ENCODE results near the gene TERT.
"Not testable (repeated sequence)": the region's sequence is repeated elsewhere in the genome, so short reads cannot be mapped to it uniquely, and the experiment has no call there.

The TERT gene

DNA sequence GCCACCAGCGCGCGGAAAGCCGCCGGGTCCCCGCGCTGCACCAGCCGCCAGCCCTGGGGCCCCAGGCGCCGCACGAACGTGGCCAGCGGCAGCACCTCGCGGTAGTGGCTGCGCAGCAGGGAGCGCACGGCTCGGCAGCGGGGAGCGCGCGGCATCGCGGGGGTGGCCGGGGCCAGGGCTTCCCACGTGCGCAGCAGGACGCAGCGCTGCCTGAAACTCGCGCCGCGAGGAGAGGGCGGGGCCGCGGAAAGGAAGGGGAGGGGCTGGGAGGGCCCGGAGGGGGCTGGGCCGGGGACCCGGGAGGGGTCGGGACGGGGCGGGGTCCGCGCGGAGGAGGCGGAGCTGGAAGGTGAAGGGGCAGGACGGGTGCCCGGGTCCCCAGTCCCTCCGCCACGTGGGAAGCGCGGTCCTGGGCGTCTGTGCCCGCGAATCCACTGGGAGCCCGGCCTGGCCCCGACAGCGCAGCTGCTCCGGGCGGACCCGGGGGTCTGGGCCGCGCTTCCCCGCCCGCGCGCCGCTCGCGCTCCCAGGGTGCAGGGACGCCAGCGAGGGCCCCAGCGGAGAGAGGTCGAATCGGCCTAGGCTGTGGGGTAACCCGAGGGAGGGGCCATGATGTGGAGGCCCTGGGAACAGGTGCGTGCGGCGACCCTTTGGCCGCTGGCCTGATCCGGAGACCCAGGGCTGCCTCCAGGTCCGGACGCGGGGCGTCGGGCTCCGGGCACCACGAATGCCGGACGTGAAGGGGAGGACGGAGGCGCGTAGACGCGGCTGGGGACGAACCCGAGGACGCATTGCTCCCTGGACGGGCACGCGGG, at the start of gene TERT:
Gene TERT, minus strand, starts transcription at position 234 of the 815 bp plus-strand sequence. Its CDS starts 79 bp downstream, at position 155.
- DNase-seq (ENCODE audit: extremely low read depth in 1 of 2, low read depth in 1 of 2), result peak; percentile 39 to 63

DNA sequence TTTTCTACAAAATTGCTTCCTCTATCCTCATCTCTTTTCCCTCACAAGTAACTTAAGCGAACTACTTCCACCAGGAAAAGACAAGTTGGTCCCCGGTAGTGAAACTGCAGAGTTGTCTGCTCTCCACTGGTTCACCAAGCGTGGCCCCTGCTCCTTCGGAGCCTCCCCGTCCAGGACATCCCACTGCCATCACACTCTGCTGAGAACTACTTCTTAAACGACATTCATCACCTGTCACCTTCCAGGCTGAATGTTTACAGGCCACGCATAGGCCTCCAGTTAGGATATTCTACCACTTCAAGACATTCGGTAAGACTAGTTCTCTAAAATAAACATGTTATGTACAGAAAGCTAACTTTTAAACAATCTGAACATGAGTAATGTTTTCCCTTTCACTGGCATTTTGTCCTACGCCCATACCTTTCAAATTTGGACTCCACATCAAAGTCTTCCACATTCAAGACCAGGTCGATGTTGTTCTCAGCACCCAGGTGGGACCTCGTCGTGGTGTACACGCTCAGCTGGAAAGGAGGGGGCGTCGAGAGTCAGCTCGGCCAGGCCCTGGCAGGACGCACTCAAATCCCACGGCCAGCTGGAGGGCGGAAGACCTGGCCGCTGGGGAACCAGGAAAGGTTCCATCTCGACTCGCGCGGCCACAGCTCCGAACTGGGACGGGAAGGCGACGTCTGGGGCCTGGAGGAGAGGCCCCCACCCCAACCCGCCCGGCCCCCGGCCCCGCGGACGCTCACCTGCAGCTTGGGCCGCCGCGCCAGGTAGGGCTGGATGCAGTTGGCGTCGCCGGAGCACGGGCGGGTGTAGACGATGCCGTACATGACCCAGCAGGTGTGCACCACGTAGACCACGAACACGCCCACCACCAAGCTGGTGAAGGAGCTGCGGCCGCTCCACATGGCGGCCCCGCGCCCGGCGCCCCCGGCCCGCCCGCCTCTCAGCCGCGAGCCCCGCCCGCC, 49.3 kb upstream of the TERT start:
- no peak for DNase-seq (ENCODE audit: extremely low read depth in 1 of 2, low read depth in 1 of 2)

DNA sequence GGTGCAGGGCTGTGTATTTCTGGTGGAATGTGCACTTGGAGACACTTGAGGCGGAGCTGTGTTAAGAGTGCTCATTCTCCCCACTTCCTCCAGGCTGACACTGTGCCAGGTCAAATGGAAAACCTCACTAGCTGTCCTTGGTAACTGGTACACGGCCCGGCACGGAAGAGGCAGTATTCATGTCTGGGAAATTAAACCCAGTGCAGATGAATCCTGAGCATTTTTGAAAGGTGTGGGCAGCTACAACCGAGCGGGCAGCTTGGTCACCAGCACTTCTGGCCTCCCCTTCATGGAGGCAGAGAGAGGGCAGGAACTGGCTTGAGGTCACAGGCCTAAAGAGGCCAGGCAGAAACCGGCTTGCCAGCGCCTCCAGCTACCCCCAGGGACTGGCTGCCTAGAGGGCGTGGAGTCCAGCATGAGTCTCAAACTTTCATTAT, 48.5 kb upstream of the TERT start:
- no peak for DNase-seq (ENCODE audit: extremely low read depth in 1 of 2, low read depth in 1 of 2)

DNA sequence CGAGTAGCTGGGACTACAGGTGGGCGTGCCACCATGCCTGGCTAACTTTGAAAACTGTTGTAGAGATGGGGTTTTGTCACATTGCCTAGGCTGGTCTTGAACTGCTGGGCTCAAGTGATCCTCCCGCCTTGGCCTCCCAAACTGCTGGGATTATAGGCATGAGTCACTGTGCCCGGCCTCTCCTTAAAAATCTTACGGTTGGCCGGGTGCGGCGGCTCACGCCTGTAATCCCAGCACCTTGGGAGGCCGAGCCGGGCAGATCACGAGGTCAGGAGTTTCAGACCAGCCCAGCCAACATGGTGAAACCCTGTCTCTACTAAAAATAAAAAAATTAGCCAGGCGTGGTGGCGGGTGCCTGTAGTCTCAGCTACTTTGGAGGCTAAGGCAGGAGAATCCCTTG, 47.8 kb upstream of the TERT start:
- not testable (repeated sequence) for DNase-seq (ENCODE audit: extremely low read depth in 1 of 2, low read depth in 1 of 2)

DNA sequence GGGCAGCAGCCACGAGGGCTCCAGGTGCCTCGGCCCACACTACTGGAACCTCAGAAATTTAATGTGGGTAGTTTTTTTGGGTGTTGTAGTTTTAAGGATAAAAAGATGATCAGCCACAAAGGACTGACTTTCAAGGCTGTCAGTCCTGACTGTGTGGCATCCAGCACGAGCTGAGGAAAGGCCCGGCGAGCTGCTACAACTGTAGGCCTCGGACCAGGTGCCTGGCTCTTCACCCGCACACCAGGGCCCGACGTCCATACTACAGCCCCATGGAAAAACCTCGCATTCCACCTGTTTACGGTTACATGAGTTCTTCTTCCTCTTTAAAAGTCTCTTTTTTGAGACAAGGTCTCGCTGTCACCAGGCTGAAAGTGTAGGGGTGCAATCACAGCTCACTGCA, 47.4 kb upstream of the TERT start:
- DNase-seq (ENCODE audit: extremely low read depth in 1 of 2, low read depth in 1 of 2), result no peak

DNA sequence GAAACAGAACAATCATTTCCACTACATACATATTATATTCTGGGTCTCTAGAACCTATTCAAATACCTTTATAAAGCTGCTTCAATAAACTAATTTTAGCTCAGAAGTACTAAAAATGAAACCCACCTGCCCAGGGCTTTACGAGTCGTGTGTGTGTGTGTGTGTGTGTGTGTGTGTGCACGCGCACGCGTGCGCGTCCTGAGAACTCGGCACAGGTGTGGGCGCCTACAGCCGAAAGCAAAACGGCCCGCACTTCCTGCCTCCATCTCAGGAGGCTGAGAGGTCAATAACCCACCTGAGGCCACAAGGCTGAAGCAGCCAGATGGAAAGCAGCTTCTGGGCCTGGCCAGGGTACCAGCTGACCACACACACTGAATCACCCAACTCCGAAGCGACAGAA, 47.0 kb upstream of the TERT start:
- DNase-seq (ENCODE audit: extremely low read depth in 1 of 2, low read depth in 1 of 2), result no peak

DNA sequence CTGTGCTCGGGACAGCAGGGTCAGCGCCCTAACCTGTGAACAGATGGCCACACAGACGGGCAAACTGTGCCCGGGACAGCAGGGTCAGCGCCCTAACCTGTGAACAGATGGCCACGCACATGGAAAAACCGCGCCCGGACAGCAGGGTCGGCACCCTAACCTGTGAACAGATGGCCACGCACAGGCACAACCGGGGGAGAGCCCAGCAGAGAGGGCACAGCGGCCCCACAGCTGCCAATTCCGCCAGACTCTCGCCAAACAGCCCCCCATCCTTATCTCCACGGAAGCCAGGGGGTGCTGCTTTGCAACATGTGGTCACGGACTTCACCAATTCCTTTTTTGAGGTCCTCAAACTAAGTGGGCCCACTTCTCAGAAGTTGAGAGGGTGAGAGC, 44.9 kb upstream of the TERT start:
- DNase-seq (ENCODE audit: extremely low read depth in 1 of 2, low read depth in 1 of 2), result not testable (repeated sequence)

DNA sequence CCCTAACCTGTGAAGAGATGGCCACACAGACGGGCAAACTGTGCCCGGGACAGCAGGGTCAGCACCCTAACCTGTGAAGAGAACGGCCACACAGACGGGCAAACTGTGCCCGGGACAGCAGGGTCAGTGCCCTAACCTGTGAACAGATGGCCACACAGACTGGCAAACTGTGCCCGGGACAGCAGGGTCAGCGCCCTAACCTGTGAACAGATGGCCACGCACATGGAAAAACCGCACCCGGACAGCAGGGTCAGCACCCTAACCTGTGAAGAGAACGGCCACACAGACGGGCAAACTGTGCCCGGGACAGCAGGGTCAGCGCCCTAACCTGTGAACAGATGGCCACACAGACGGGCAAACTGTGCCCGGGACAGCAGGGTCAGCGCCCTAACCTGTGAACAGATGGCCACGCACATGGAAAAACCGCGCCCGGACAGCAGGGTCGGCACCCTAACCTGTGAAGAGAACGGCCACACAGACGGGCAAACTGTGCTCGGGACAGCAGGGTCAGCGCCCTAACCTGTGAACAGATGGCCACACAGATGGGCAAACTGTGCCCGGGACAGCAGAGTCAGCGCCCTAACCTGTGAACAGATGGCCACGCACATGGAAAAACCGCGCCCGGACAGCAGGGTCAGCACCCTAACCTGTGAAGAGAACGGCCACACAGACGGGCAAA, 44.4 kb upstream of the TERT start:
- DNase-seq (ENCODE audit: extremely low read depth in 1 of 2, low read depth in 1 of 2), result not testable (repeated sequence)

DNA sequence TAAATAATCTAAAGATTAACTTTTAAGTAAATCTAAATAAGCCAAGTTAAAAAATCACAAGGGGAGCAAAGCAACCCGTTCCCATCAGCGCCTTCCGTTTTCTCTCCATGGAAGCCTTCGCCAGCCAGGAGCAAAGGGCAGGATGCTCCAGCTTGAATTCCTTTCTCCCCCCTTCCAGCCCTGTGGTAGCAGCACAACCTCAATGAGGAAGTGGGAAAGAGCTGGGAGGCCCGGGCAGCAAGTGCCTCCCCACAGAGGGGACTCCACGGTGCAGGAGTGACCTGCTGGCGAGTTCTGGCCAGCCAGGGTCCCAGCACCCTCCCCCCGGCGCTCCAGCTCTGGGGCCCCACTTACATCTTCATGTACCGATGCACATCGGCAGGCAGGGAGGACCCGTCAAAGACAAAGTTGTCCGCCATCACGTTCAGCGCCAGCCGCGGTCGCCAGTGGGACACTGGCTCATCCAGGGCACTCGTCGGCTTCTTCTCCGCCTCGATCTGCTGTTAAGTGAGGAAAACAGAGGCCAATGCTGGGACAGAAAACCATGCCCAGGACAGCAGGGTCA, 43.7 kb upstream of the TERT start:
- DNase-seq (ENCODE audit: extremely low read depth in 1 of 2, low read depth in 1 of 2), result no peak

DNA sequence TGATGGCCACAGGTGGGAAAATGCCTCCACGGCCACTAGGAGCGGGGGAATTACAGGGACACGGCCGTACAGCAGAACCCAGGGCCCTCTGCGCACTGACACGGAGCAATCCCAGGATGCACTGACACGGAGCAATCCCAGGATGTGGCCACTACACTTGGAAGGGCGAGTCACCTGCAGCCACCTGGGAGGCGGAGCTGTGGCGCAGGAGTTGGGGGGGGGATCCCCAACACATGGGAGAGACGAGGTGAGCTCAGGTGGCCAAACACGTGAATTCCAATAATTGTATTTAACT, 43.3 kb upstream of the TERT start:
- no peak for DNase-seq (ENCODE audit: extremely low read depth in 1 of 2, low read depth in 1 of 2)

DNA sequence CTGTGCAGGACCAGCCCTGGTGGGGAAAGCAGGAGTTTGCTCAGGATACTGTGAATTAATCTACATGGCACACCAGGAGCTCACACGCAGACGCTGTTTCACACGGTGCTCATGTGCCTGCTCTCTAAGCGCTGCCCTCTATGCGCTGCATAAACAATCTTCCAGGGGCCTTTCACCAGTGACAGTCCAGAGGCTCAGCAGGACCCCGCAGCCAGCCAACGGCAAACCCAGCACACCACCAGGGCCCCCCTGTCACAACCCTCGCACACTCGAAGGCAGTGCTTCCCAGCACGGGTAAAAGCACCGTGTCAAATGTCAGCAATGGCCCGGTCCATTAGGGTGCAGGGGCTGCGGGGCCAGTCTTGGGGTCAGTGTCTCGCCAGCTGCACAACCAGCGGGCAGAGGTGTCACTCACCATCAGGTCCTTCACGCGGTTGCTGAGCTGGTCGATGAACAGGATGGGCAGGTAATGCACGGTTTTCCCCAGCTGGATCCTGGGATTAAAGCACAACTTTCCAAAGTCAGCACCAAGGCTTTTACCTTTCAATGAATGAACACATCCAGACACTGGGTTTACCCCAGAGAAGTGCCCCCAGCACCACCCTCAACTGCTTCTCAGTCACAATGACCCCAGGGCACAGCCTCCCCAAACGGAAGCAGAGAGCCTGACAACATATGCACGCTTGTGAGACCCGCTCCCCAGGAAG, 42.8 kb upstream of the TERT start:
- DNase-seq (ENCODE audit: extremely low read depth in 1 of 2, low read depth in 1 of 2), result no peak

DNA sequence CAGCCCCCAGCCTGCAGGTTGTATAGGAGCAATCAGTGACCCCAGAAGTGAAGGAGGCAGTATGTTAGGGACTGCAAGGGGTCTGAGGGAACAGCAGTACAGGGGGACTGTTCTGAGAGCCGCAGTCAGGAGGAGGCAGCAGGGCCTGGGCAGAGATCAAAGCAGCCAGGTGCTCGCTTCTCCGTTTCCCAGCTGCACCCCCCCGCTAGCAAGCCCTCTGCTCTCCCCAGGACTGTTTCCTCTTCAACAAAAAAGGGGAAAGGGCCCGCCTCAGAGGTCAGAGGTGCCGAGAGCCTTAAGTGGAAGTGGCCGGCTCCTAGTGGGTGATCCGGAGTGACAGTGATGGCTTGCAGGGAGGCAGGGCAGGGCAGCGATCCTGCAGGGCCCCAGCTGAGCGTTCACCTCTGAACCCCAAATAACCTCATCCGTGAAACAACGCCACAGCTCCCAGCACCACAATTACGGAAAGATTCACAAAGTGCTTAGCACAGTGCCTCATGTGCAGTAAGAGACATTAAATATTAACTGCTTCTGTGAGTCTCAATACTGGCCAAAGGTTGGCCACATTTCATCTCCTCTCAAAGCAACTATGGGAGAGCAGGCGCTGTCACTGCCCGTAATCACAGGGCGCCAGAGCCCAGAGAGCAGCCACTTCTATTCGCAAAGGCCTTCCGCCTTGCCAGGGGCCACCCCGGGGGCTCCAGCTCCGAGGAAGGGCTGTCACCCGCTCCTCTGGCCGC, 42.1 kb upstream of the TERT start:
- DNase-seq (ENCODE audit: extremely low read depth in 1 of 2, low read depth in 1 of 2), result no peak

DNA sequence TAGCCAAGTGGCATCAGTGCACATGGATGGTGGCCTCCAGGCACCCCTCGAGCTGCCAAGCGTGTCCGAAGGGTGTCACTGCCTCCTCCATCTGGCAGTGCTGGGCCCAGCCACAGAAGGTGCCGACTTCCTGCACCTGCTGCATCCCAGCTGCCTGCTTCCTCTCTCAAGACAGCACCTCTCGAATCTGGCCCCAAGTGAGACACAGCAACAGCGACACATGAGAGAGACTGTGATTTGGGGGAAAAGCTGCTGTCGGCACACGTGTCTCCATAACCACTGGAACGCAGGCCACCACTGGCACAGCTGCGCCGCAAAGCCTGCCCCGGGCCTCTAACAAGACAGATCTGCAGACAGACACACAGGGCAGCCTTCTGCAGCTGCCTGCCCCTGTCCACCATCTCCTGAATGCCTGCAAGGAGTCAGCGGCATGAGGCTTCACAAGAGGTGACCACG, 41.3 kb upstream of the TERT start:
- DNase-seq (ENCODE audit: extremely low read depth in 1 of 2, low read depth in 1 of 2), result no peak

DNA sequence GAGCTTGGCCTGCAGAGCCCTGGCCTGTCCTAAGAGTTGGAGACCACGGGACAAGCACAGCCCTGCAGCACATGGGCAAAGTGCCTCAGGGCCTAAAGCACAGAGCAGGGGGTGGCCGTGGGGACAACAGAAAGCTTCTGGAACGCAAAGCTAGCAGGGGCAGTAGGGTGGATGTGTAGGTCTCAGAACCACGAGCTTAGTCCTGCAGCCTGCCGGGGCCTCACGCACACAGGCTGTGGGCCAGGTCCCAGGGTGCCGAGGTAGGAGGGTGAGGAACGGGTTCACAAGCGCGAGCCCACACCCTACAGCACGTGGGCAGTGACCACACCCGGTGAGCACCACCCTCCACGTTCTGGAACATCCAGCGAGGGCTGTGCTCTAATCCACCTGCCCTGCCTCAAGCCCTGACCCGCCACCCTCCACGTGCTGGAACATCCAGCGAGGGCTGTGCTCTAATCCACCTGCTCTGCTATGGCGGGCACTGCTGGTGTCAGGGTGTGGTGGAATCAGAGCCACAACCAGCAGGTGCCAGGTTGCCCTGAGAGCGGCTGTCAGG, 40.8 kb upstream of the TERT start:
- no peak for DNase-seq (ENCODE audit: extremely low read depth in 1 of 2, low read depth in 1 of 2)

DNA sequence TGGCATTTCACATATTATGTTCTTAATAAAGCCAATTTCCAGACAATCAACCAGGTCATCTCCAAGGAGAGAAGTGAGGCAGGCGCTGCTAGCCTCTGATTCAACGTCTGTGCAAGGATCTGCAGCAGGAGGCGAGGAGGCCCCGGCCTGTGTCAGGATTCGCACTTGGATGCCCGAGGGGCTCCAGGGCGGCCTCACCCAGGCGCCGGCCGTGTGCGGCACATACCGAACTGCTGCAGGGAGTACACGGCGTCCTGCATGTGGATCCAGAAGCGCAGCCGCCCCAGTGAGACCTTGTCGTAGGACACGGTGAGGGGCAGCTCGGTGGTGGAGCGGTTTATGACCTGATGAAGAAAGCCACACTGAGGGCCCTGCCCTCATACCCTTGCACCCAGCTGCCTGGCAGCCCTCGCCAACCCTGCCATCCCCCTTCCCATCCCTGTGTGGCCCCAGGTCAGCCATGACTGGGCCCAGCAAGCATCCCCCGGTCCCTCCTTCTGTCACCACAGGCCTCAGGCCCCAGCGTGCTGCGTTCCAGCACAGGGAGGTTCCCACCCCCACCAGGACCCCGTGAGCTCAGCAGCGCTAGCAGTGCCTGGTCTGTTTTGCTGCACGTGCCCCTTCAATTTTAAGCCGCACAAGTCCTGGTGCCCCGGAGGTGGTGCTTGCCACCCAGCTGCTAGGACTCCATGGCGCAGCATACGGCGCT, 40.1 kb upstream of the TERT start:
- no peak for DNase-seq (ENCODE audit: extremely low read depth in 1 of 2, low read depth in 1 of 2)

DNA sequence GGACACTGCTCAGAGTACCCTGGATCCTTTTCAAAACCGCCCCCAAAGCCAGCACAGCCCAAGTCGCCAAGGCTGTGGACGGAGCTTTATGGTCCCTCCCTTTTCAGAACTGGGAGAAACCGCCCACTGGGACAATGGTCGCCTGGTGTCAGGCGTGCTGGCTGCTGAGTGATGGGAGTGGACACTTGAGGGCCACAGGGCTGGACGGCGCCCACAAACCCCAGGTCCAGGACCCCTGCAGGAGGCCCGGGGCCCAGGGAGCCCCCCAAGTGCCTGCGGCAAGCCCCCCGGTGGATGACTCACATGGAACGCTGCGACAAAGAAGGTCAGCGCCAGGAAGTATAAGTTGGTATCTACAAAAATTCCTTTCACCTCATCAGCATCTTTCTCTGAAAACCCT, 39.1 kb upstream of the TERT start:
- DNase-seq (ENCODE audit: extremely low read depth in 1 of 2, low read depth in 1 of 2), result no peak

DNA sequence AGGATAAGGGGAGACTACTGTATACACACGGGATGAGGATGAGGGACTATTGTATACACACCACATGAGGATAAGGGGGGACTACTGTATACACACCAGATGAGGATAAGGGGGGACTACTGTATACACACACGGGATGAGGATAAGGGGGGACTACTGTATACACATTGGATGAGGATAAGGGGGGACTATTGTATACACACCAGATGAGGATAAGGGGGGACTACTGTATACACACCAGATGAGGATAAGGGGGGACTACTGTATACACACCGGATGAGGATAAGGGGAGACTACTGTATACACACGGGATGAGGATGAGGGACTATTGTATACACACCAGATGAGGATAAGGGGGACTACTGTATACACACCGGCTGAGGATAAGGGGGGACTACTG, 38.4 kb upstream of the TERT start:
- DNase-seq (ENCODE audit: extremely low read depth in 1 of 2, low read depth in 1 of 2), result not testable (repeated sequence)

DNA sequence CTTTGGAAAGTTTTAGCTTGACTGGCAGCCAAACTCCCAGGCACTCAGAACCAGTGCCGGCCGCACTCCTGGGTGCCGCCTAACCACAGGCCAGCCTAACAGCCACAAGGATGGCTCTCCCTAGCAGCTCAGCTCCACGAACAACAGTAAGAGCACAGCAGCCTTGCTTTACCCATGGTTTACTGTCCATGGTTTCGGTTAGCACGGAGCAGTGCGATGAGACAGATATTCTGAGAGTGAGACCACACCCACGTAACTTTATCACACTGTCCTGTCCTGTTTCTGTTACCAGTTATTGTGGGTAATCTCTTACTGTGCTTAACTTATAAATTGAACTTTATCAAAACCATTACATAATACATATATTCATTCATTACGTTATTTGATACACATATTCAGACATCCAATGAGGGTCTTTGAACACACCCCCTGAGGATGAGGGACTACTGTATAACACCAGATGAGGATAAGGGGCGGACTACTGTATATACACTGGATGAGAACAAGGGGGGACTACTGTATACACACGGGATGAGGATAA, 37.7 kb upstream of the TERT start:
- no peak for DNase-seq (ENCODE audit: extremely low read depth in 1 of 2, low read depth in 1 of 2)
